ENCODE measurements around the gene PDS5A. TPM values are rescaled to one million over a fixed set of nuclear protein-coding genes. Genes with fewer than 3 reads are reported as not detected.
"Not testable (repeated sequence)": the region's sequence is repeated elsewhere in the genome, so short reads cannot be mapped to it uniquely, and the experiment has no call there.

Gene PDS5A
- total RNA-seq, 1 donor from 2014 or later: 74.8 TPM

GRCh38 chr4:39947417-39947816 lies 30.3 kb downstream of the PDS5A start:
- Histone ChIP-seq H3K27ac (no peak overlapping the region), H3K4me1 (peaks cover 18% of the 10 kb centered on the region), H3K27me3 (ENCODE audit: low read depth) (no peaks in the 10 kb centered on the region), H3K9me3 (no peaks in the 10 kb centered on the region), H3K36me3 (no peaks in the 10 kb centered on the region), H3K4me3 (no peak overlapping the region)
- intact Hi-C loops (cut with DNase I): no loop called here
- ATAC-seq (no peak), DNase-seq (no peak)
- TF ChIP-seq, protein P1, sequence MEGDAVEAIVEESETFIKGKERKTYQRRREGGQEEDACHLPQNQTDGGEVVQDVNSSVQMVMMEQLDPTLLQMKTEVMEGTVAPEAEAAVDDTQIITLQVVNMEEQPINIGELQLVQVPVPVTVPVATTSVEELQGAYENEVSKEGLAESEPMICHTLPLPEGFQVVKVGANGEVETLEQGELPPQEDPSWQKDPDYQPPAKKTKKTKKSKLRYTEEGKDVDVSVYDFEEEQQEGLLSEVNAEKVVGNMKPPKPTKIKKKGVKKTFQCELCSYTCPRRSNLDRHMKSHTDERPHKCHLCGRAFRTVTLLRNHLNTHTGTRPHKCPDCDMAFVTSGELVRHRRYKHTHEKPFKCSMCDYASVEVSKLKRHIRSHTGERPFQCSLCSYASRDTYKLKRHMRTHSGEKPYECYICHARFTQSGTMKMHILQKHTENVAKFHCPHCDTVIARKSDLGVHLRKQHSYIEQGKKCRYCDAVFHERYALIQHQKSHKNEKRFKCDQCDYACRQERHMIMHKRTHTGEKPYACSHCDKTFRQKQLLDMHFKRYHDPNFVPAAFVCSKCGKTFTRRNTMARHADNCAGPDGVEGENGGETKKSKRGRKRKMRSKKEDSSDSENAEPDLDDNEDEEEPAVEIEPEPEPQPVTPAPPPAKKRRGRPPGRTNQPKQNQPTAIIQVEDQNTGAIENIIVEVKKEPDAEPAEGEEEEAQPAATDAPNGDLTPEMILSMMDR (IDR thresholded peaks at IDR 0.05): no peak

DNA sequence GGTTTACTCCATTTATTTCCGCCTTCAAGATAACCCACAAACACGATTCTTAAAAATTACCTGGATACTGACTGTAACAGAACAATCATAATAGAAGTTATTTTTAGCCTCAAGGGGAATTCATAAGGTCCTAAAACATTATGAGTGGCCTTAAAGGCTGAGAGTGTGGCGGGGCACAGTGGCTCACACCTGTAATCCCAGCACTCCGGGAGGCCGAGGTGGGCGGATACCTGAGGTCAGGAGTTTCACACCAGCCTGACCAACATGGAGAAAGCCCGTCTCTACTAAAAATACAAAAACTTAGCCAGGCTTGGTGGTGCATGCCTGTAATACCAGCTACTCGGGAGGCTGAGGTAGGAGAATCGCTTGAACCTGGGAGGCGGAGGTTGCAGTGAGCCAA lies 33.5 kb downstream of the PDS5A start:
- H3K36me3 ChIP-seq; H3K27me3 ChIP-seq (ENCODE audit: low read depth); H3K4me3 ChIP-seq; H3K9me3 ChIP-seq; intact Hi-C loops (cut with DNase I); DNase-seq; H3K27ac ChIP-seq; ATAC-seq: not testable (repeated sequence)
- peaks cover 20% of the 10 kb centered on the region for H3K4me1 ChIP-seq

DNA sequence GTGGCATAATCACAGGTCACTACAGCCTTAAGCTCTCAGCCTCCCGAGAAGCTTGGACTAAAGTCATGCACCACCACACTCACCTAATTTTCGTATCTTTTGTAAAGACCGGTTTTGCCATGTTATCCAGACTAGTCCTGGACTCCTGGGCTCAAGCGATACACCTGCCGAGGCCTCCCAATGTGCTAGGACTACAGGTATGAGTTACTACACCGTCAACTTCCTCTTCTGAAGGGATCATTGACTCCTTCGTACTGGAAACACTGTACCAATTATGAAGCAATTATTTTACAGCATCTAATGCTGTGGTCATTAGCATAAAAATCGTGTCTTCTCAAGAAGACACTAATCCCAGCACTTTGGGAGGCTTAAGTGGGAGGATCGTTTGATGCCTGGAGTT lies 35.2 kb downstream of the PDS5A start:
- Histone ChIP-seq H3K4me1 (peaks cover 16% of the 10 kb centered on the region), H3K9me3 (no peaks in the 10 kb centered on the region), H3K4me3 (no peak overlapping the region), H3K27ac (no peak overlapping the region), H3K27me3 (ENCODE audit: low read depth) (no peaks in the 10 kb centered on the region), H3K36me3 (no peaks in the 10 kb centered on the region)
- DNase-seq: no peak
- TF ChIP-seq, protein P1 (IDR thresholded peaks at IDR 0.05): no peak
- intact Hi-C loops (cut with DNase I): no loop called here
- no peak for ATAC-seq

DNA sequence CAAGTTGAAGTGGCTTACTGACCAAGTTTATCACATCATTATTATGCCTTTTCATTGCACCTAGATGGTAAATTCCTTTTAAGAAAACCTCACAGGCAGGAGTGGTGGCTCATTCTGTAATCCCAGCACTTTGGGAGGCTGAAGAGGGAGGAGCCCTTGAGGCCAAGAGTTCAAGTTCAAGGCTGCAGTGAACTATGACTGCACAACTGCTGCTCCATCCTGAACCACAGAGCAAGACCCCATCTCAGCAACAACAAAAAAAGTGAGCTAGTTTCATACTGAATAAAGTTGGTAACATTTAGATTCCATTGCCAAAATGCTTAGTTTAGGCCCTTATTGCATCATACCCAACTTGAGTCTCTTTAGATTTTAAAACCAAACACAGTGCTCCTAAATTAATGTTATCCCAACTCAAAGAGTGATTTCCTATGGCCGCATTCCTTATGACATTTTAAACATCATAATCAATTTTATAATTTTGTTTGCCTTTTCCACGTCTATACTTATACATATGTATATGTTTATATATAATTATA lies 36.0 kb downstream of the PDS5A start:
- ATAC-seq (no peak), DNase-seq (no peak)
- Histone ChIP-seq H3K4me1 (peaks cover 10% of the 10 kb centered on the region), H3K4me3 (no peak overlapping the region), H3K27ac (no peak overlapping the region), H3K9me3 (no peaks in the 10 kb centered on the region), H3K36me3 (no peaks in the 10 kb centered on the region), H3K27me3 (ENCODE audit: low read depth) (no peaks in the 10 kb centered on the region)
- intact Hi-C loops (cut with DNase I): no loop called here
- TF ChIP-seq, protein P1 (IDR thresholded peaks at IDR 0.05): no peak

DNA sequence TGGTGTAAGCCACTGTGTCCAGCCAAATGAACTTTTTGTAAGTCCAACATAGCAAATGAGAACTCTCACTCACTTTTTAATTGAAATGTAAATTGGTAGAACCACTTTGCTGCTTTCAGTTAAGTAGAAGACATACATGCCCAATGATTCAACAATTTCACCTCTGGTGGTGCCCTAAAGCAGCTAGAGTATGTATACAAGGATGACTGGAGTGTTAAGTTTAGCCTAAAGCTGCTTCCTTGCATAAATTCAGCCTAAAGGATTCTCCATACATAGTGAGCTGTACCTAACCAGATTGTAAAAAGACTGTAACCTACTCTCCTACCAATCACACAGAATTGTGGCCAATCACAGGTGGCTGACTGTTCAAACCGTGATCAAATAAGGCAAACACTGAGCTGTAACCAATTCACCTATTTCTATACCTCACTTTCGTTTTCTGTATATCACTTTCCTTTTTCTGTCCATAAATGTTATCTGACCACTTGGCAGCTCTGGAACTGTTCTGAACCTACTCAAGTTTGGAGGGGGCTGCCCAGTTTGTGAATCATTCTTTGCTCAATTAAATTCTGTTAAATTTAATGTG lies 39.9 kb downstream of the PDS5A start:
- Histone ChIP-seq H3K4me3 (no peak overlapping the region), H3K27me3 (ENCODE audit: low read depth) (no peaks in the 10 kb centered on the region), H3K4me1 (peaks cover 26% of the 10 kb centered on the region), H3K27ac (no peak overlapping the region), H3K9me3 (no peaks in the 10 kb centered on the region), H3K36me3 (no peaks in the 10 kb centered on the region)
- DNase-seq: no peak
- ATAC-seq: no peak
- TF ChIP-seq, protein P1 (IDR thresholded peaks at IDR 0.05): no peak
- intact Hi-C loops (cut with DNase I): no loop called here

DNA sequence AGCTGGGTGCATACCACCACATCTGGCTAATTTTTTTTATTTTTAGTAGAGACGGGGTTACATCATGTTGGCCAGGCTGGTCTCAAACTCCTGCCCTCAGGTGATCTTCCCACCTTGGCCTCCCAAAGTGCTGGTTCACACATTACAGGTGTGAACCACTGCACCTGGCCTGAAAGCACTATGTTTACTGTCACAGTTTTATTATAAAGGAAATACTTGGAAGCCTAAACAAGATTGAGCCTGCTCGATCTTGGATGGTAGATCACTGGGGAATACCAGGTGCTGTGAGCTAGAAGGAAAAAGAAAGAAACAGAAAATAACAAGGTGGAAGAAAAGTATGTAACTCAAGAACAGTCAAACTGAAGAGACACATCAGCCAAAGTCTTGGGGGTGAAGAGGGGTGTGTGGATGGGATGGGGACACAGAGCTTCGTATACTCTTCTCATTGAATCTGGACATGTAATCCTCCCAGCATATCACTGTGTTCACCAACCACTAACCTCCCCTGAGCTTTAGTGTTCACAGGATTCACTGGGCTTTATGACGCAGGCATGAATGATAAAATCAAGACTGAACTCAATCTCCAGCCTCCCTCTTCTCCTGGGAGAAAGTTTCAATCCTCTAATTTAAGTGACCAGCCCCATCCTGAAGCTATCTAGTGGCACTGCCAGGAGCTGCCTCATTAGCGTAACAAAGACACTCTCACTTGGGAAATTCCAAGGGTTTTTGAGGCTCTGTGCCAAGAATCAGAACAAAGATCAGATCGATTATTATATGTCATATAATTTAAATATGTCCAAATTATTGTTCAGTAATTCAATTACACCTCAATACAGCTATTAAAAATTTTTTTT lies 40.9 kb downstream of the PDS5A start:
- ATAC-seq: no peak
- intact Hi-C loops (cut with DNase I): no loop called here
- Histone ChIP-seq H3K27ac (no peak overlapping the region), H3K27me3 (ENCODE audit: low read depth) (no peaks in the 10 kb centered on the region), H3K4me1 (peaks cover 23% of the 10 kb centered on the region), H3K4me3 (no peak overlapping the region), H3K9me3 (no peaks in the 10 kb centered on the region), H3K36me3 (no peaks in the 10 kb centered on the region)
- TF ChIP-seq, protein P1 (IDR thresholded peaks at IDR 0.05): no peak
- DNase-seq: no peak
